ENCODE measurements around the gene VAV3.

DNA sequence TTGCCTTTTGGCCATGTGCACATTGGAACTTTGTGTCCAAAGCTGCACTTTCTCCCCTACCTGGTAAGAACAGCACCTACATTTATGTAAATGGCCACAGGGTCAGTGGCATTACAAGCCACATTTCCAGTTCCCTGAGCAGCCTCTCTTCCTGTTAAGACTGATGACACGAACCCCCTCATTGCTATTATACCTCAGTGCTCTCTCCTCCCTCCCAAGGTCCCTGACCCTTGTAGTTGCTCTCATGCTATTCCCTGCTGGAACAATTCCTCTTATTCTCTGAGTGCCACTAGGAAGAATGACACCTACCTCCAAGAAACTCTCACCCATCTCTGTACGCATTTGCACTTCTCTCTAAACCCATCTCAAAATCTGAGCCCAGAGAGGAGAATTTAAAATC lies 14.9 kb upstream of the VAV3 start:
- TF ChIP-seq, protein P1, sequence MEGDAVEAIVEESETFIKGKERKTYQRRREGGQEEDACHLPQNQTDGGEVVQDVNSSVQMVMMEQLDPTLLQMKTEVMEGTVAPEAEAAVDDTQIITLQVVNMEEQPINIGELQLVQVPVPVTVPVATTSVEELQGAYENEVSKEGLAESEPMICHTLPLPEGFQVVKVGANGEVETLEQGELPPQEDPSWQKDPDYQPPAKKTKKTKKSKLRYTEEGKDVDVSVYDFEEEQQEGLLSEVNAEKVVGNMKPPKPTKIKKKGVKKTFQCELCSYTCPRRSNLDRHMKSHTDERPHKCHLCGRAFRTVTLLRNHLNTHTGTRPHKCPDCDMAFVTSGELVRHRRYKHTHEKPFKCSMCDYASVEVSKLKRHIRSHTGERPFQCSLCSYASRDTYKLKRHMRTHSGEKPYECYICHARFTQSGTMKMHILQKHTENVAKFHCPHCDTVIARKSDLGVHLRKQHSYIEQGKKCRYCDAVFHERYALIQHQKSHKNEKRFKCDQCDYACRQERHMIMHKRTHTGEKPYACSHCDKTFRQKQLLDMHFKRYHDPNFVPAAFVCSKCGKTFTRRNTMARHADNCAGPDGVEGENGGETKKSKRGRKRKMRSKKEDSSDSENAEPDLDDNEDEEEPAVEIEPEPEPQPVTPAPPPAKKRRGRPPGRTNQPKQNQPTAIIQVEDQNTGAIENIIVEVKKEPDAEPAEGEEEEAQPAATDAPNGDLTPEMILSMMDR (IDR thresholded peaks at IDR 0.05), result no peak
- no peak for TF ChIP-seq POLR2A (IDR thresholded peaks at IDR 0.05)
